NCI-H1930 (cell line): ENCODE measurements around the gene EHD1.
"Not testable (repeated sequence)": the region's sequence is repeated elsewhere in the genome, so short reads cannot be mapped to it uniquely, and the experiment has no call there.

ENCODE experiments used
- DNase-seq, 2 experiments: peaks; one replicate each; lab custom pipeline; 2025; lab: John Stamatoyannopoulos, UW

The EHD1 gene

DNA sequence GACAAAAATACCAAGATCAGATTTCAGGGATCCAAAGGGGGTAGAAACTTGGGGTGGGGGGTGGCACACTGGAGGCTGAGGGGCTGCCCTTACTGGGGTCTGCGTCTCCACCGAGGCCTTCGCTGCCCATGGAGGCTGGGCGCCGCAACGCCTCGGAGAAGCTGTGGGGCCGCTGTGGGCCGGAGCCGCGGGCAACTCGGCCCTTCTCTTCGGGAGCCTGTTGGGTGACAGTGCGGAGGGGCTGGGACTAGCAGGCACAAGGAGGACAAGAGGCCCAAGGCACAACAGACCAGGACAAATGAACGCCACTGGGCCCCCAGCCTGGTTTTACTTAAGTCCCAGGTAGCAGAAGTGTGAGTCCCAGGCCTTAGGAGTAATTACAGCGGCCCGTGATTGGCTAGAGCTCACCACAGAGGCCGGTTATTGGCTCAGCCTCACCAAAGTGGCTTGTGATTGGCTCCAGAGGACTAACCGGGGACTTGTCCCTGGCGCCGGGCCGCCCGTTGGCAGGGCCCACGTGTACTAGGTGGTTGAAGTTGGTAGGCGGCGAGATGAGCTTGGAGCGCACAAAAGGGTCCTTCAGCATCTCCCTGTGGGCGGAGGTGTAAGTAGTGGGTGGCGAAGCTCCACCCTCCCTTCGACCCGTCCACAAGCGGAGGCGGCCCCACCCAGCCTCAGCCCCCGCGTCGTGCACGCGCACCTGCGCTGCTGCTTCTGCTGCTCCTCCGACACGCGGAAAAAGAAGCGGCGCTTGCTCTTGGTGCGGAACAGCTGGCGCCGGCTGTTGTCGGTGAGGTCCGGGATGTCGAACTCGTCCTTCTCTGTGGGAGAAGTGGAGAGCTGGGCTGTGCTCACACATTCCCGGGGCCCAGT is 51.6 kb downstream of the EHD1 start:
- DNase-seq, result no peak

- no peak for DNase-seq
Observed at GRCh38 chr11:64826062-64826461, 52.4 kb downstream of the EHD1 start.

GRCh38 chr11:64823568-64824119 is 54.8 kb downstream of the EHD1 start:
- DNase-seq, result no peak

- DNase-seq, result no peak
Observed at GRCh38 chr11:64817476-64817875, 60.9 kb downstream of the EHD1 start.

DNA sequence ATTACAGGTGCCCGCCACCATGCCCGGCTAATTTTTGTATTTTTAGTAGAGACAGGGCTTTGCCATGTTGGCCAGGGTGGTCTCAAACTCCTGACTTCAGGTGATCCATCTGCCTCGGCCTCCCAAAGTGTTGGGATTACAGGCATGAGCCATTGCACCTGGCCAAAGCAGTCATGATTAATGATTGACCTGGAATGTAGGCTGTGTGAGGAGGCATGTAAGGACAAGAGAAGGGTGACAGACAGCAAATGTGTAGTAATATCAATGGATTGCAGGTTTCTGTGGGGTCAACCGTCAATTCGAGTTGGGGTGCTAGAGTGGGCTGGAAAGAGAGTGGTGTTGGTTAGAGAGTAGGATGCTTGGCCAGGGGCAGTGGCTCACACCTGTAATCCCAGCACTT is 63.0 kb downstream of the EHD1 start:
- not testable (repeated sequence) for DNase-seq

- DNase-seq, result no peak
Observed at GRCh38 chr11:64814712-64815187, 63.7 kb downstream of the EHD1 start.

DNA sequence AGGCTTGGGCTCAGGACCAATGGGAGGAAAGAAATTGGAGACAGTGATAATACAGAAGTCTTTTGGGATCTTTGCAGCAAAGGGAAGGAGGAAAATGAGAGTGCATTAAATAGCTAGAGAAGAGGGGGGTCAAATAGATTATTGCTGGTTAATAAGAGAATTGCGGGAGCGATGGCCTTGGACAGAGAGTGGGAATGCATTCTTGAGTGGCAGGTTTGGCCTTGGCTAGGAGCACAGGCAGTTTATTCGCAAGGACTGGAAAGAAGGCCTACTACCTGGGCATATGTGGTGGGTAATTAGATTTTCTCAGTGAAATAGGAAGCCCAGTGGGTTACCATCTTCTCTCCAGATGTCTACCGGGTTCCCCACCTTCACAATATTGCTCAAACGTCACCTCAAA is 64.6 kb downstream of the EHD1 start:
- no peak for DNase-seq

DNA sequence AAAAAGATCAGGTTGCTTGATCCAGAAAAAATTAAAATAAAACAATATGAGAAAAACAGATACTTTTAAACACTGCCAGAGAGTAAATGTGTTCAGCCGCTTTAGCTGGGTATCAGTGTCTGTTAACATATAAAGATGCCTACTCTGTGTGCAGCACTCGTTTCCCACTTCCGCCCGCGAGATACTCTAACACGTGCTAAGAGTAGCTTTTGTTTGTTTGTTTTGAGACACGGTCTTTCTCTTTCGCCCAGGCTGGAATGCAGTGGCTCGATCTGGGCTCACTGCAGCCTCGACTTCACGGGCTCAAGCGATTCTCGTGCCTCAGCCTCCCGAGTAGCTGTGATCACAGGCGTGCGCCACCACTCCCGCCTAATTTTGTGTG is 67.5 kb downstream of the EHD1 start:
- no peak for DNase-seq

GRCh38 chr11:64810271-64810890 is 68.0 kb downstream of the EHD1 start, which contains the start of gene MEN1:
MEN1 (minus strand) TSS chr11:64810551; CDS start chr11:64810109, 442 bp downstream.
- DNase-seq, result peak; percentile 94 to 96

DNA sequence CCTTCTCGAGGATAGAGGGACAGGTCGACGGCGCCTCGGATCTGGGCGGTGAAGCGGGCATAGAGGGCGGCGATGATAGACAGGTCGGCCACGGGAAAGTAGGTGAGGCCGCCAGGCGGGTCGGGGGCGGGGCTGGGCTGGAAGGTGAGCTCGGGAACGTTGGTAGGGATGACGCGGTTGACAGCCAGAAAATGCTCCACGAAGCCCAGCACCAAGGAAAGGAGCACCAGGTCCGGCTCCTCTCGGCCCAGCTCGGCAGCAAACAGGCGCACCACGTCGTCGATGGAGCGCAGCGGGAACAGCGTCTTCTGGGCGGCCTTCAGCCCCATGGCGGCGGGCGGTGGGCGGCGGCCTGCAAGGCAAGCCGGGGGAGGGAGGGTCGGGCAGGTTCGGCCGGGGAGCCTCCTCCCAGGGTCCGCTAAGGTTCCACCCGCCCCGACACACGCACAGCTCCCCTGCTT is 68.6 kb downstream of the EHD1 start:
- DNase-seq, result no peak

GRCh38 chr11:64805481-64805880 is 72.9 kb downstream of the EHD1 start:
- no peak for DNase-seq

DNA sequence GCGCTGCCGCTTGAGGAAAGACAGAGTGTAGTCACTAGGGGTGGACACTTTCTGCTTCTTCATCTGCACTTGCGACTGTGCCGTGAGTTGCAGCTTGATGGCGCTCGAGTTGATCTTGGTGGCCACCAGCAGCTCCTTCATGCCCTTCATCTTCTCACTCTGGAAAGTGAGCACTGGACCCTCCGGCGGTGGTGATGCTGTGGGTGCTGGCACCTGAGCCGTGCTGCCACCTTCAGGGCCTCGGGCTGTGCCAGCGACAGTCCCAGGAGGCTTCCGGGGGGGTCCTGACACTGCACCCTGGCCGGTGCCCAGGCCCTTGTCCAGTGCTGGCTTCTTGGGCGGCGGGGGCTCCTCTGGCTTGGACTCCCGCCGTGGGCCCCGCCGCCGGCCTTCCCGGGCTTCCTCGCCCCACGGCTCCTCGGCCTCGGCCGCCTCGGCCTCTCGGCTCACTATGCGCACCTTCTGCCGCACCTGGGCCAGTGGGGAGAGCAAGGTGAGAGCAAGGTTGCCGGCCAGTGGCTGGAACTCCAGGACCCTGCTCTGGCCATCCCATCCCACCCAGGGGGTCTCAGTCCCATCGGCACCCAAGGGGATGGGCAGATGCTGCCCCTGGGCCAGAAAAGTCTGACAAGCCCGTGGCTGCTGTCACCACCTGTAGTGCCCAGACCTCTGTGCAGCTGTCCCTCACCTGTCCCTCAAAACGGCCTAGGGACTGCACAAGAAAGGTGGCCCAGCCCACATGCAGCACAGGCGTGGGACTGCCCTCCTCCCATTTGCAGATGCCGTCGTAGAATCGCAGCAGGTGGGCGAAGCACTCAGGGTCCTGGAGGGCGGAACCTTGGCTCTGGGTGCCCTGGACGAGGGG is 73.8 kb downstream of the EHD1 start:
- DNase-seq, result no peak

GRCh38 chr11:64803846-64804345 is 74.5 kb downstream of the EHD1 start:
- DNase-seq, result no peak

GRCh38 chr11:64803158-64803845 is 75.1 kb downstream of the EHD1 start, which contains the start of gene MAP4K2:
MAP4K2 (minus strand) TSS chr11:64803214; CDS start chr11:64803149, 65 bp downstream.
- DNase-seq, result peak; percentile 66 to 85

DNA sequence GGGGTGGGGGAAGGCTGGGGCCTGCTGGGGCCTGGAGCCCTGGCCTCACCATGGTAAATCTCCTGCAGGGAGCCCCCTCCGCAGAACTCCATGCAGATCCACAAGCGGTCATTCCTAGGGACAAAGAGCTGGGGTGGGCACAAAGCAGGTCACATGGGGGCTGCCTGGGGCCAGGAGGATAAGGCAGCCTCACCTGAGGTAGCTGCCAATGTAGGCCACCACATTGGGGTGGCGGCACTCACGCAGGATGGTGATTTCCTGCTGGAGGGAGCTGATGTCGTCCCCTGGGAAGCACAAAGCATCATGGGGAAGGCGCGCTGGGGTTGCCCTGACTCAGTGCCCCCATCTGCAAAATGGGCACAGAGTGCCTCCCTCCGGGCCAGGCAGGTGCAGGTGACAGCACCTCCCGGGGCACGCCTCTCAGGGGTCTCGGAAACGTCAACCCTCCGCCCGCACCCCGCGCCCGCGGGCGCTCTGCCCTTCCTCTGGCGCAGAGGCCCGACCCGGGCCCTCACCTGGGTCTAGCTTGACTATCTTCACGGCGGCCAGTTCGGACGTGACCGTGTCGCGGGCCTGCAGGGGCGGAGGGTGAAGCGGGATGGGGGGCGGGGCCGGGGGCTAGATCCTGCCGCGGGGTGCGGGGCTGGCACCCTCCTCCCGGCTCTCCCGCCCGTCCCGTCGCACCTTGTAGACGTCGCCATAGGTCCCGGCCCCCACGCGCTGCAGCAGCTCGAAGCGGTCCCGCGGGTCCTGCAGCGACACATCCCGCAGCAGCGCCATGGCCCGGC is 75.9 kb downstream of the EHD1 start:
- DNase-seq, result no peak
